Adrenal gland (tissue), 5 donors: ENCODE data around the gene ZNF136.
A peak's percentile ranks its signal among the peaks of the same experiment; 100 is the strongest.

Source experiments
- CTCF ChIP-seq, 6 experiments: fragments of 450-650 bp in 4 of 6; fragments of 200-600 bp in 2 of 6; sonication (generic) in 1 of 6; IDR thresholded peaks; 1 replicate in 5 of 6; 2 replicates in 1 of 6; pipeline versions ENCODE4 v1.5.1 to v1.8.0; 2016 to 2021; ENCODE audit warnings: antibody characterized with exemption in 6 of 6, mild to moderate bottlenecking in 2 of 6, moderate library complexity in 1 of 6
- POLR2A ChIP-seq, 2 donors: fragments of 450-650 bp; IDR thresholded peaks; one replicate each; pipeline ENCODE4 v1.6.1; 2017; ENCODE audit warnings: antibody characterized with exemption in 2 of 2, mild to moderate bottlenecking in 2 of 2, moderate library complexity in 1 of 2
- donor health status: DM: no; HTN: no; CAD: no.

GRCh38 chr19:12140545-12141404 is 22.1 kb upstream of the ZNF136 start:
- peak; percentile 87 to 97 (median 94) for TF ChIP-seq CTCF (IDR thresholded peaks at IDR 0.05)
- TF ChIP-seq POLR2A (IDR thresholded peaks at IDR 0.05) = no peak
